Lower leg skin (tissue), 3 donors: ENCODE measurements around the gene PREB.

Experiments used
- POLR2A ChIP-seq, 2 donors: fragments of 450-650 bp; IDR thresholded peaks; one replicate each; pipeline ENCODE4 v1.6.1; 2016 to 2017; ENCODE audit warnings: antibody characterized with exemption in 2 of 2, mild to moderate bottlenecking in 1 of 2, moderate library complexity in 1 of 2
- TF ChIP-seq, protein P1 (sequence below), 3 donors: fragments of 450-650 bp; IDR thresholded peaks; one replicate each; pipeline ENCODE4 v1.5.1; 2016; ENCODE audit warnings: antibody characterized with exemption in 3 of 3, mild to moderate bottlenecking in 3 of 3, moderate library complexity in 2 of 3

GRCh38 chr2:27105981-27106380 is 28.5 kb downstream of the PREB start:
- no peak for TF ChIP-seq POLR2A (IDR thresholded peaks at IDR 0.05)
- TF ChIP-seq, protein P1, sequence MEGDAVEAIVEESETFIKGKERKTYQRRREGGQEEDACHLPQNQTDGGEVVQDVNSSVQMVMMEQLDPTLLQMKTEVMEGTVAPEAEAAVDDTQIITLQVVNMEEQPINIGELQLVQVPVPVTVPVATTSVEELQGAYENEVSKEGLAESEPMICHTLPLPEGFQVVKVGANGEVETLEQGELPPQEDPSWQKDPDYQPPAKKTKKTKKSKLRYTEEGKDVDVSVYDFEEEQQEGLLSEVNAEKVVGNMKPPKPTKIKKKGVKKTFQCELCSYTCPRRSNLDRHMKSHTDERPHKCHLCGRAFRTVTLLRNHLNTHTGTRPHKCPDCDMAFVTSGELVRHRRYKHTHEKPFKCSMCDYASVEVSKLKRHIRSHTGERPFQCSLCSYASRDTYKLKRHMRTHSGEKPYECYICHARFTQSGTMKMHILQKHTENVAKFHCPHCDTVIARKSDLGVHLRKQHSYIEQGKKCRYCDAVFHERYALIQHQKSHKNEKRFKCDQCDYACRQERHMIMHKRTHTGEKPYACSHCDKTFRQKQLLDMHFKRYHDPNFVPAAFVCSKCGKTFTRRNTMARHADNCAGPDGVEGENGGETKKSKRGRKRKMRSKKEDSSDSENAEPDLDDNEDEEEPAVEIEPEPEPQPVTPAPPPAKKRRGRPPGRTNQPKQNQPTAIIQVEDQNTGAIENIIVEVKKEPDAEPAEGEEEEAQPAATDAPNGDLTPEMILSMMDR (IDR thresholded peaks at IDR 0.05): no peak
